Breast epithelium (tissue), 4 donors: ENCODE measurements around the gene PRDM16. TPM values are rescaled to one million over a fixed set of nuclear protein-coding genes. Genes with fewer than 3 reads are reported as not detected.

Experiments
- DNase-seq, 2 donors: peaks; one replicate each; pipeline ENCODE4 v3.0.0-alpha.2; 2019; ENCODE audit warnings: low spot score in 2 of 2
- H3K27ac ChIP-seq, 2 donors: fragments of 200-600 bp; sonication (generic) in 1 of 2; one replicate each; pipeline ENCODE4 v1.5.1; 2016 to 2019; ENCODE audit warnings: mild to moderate bottlenecking in 1 of 2
- H3K27me3 ChIP-seq, 2 donors: fragments of 200-600 bp; sonication (generic) in 1 of 2; one replicate each; pipeline versions ENCODE4 v1.5.1 to v1.6.0; 2017 to 2019; ENCODE audit warnings: control low read depth in 1 of 2, mild to moderate bottlenecking in 1 of 2
- H3K36me3 ChIP-seq: fragments of 200-600 bp; one replicate; pipeline ENCODE4 v1.5.1; 2019
- H3K4me1 ChIP-seq, 2 donors: fragments of 200-600 bp; sonication (generic); one replicate each; pipeline ENCODE4 v1.5.1; 2016 to 2019; ENCODE audit warnings: control low read depth in 1 of 2
- H3K4me3 ChIP-seq, 3 donors: fragments of 200-600 bp; sonication (generic); 1 replicate in 2 of 3; 2 replicates in 1 of 3; pipeline ENCODE4 v1.5.1; 2016 to 2019; ENCODE audit warnings: mild to moderate bottlenecking in 3 of 3, moderate library complexity in 2 of 3
- H3K9me3 ChIP-seq, 2 donors: fragments of 200-600 bp; sonication (generic) in 1 of 2; one replicate each; pipeline ENCODE4 v1.5.1; 2016 to 2019; ENCODE audit warnings: control low read depth in 1 of 2
- CTCF ChIP-seq, 3 donors: fragments of 450-650 bp; IDR thresholded peaks; one replicate each; pipeline ENCODE4 v1.5.1; 2016 to 2017; ENCODE audit warnings: antibody characterized with exemption in 3 of 3, mild to moderate bottlenecking in 3 of 3, moderate library complexity in 3 of 3
- POLR2A ChIP-seq: fragments of 450-650 bp; IDR thresholded peaks from one replicate; pipeline ENCODE4 v1.6.1; 2016; ENCODE audit warnings: antibody characterized with exemption, mild to moderate bottlenecking, moderate library complexity
- POLR2AphosphoS5 ChIP-seq, 3 donors: sonication (generic); formaldehyde crosslinking; IDR thresholded peaks; one replicate each; pipeline ENCODE4 v1.6.1; 2017; ENCODE audit warnings: antibody characterized with exemption in 3 of 3
- intact Hi-C: fragments of 100-400 bp; cut with DNase I; formaldehyde crosslinking; loops from one replicate; pipeline ENCODE4 v1.15.1; 2023; ENCODE audit warnings: low total_unique reads
- total RNA-seq, 3 donors: library from RNA; depleted of rRNA; stranded (reverse); fragments of >200 nt; gene quantifications; one replicate each; pipeline ENCODE4 v1.1.0, GENCODE V29; 2016

Gene PRDM16
- total RNA-seq, 3 donors from 2014 or later: 0.48 to 3.8 (median 3.6) TPM

GRCh38 chr1:3112526-3112925, 43.5 kb downstream of the PRDM16 start:
- Histone ChIP-seq H3K4me3 (no peak overlapping the region), H3K27ac (no peak overlapping the region), H3K4me1 (no peaks in the 10 kb centered on the region), H3K9me3 (peaks cover 7 to 12% of the 10 kb centered on the region in 2 donors), H3K27me3 (peaks cover 0 to 47% of the 10 kb centered on the region in 2 donors), H3K36me3 (no peaks in the 10 kb centered on the region)
- intact Hi-C loops: no loop called here
- TF ChIP-seq CTCF (IDR thresholded peaks at IDR 0.05): no peak
- no peak for DNase-seq

- no peak overlapping the region for H3K27ac ChIP-seq
- intact Hi-C loops: no loop called here
- TF ChIP-seq POLR2AphosphoS5 (IDR thresholded peaks at IDR 0.05): no peak
- TF ChIP-seq CTCF (IDR thresholded peaks at IDR 0.05): no peak
- TF ChIP-seq POLR2A: no peak
- peaks cover under 1 to 5% of the 10 kb centered on the region in 2 donors for H3K9me3 ChIP-seq
- no peaks in the 10 kb centered on the region for H3K4me1 ChIP-seq
- H3K27me3 ChIP-seq: peaks cover 0 to 43% of the 10 kb centered on the region in 2 donors
- H3K4me3 ChIP-seq: no peak overlapping the region
- no peaks in the 10 kb centered on the region for H3K36me3 ChIP-seq
- no peak for DNase-seq
Measured at GRCh38 chr1:3113047-3113740, 44.2 kb downstream of the PRDM16 start.

GRCh38 chr1:3113741-3114056, 44.7 kb downstream of the PRDM16 start:
- no peak overlapping the region for H3K4me3 ChIP-seq
- no peaks in the 10 kb centered on the region for H3K36me3 ChIP-seq
- no peaks in the 10 kb centered on the region for H3K4me1 ChIP-seq
- no peak for TF ChIP-seq POLR2AphosphoS5 (IDR thresholded peaks at IDR 0.05)
- TF ChIP-seq POLR2A: no peak
- no peak for TF ChIP-seq CTCF (IDR thresholded peaks at IDR 0.05)
- intact Hi-C loops: no loop called here
- no peak for DNase-seq
- no peak overlapping the region for H3K27ac ChIP-seq
- H3K9me3 ChIP-seq: no peaks in the 10 kb centered on the region
- peaks cover 0 to 40% of the 10 kb centered on the region in 2 donors for H3K27me3 ChIP-seq

- TF ChIP-seq POLR2AphosphoS5 (IDR thresholded peaks at IDR 0.05) (no peak), CTCF (IDR thresholded peaks at IDR 0.05) (no peak), POLR2A (no peak)
- H3K4me1 ChIP-seq: no peaks in the 10 kb centered on the region
- H3K4me3 ChIP-seq: no peak overlapping the region
- no peaks in the 10 kb centered on the region for H3K9me3 ChIP-seq
- intact Hi-C loops: no loop called here
- H3K27ac ChIP-seq: no peak overlapping the region
- H3K36me3 ChIP-seq: no peaks in the 10 kb centered on the region
- no peak for DNase-seq
- H3K27me3 ChIP-seq: peaks cover 0 to 42% of the 10 kb centered on the region in 2 donors
Measured at GRCh38 chr1:3114131-3114744, 45.2 kb downstream of the PRDM16 start.

GRCh38 chr1:3114846-3115245, 45.8 kb downstream of the PRDM16 start:
- no peaks in the 10 kb centered on the region for H3K9me3 ChIP-seq
- TF ChIP-seq CTCF (IDR thresholded peaks at IDR 0.05) (no peak), POLR2A (no peak), POLR2AphosphoS5 (IDR thresholded peaks at IDR 0.05) (no peak)
- H3K27ac ChIP-seq: no peak overlapping the region
- H3K4me1 ChIP-seq: no peaks in the 10 kb centered on the region
- peaks cover 0 to 42% of the 10 kb centered on the region in 2 donors for H3K27me3 ChIP-seq
- no peak for DNase-seq
- no peaks in the 10 kb centered on the region for H3K36me3 ChIP-seq
- no peak overlapping the region for H3K4me3 ChIP-seq
- intact Hi-C loops: no loop called here
